Measurements from ENCODE around the gene PRRC2A.

Gene PRRC2A

GRCh38 chr6:31597006-31597405, 23.5 kb upstream of the PRRC2A start:
- no peak for DNase-seq (ENCODE audit: low read depth)
- H3K4me3 ChIP-seq (ENCODE audit: control insufficient read depth, low read depth, low read length), result no peak overlapping the region
- peak; percentile 43 for TF ChIP-seq CTCF (IDR thresholded peaks at IDR 0.05; ENCODE audit: control insufficient read depth, insufficient read depth, low read depth, low read length, missing control alignments)

- H3K4me3 ChIP-seq (ENCODE audit: control insufficient read depth, low read depth, low read length), result no peak overlapping the region
- TF ChIP-seq CTCF (IDR thresholded peaks at IDR 0.05; ENCODE audit: control insufficient read depth, insufficient read depth, low read depth, low read length, missing control alignments), result no peak
- no peak for DNase-seq (ENCODE audit: low read depth)
Measured at GRCh38 chr6:31607317-31607716, 13.2 kb upstream of the PRRC2A start.

GRCh38 chr6:31609519-31610406, 10.8 kb upstream of the PRRC2A start:
- no peak for DNase-seq (ENCODE audit: low read depth)
- no peak overlapping the region for H3K4me3 ChIP-seq (ENCODE audit: control insufficient read depth, low read depth, low read length)
- TF ChIP-seq CTCF (IDR thresholded peaks at IDR 0.05; ENCODE audit: control insufficient read depth, insufficient read depth, low read depth, low read length, missing control alignments), result no peak

- no peak overlapping the region for H3K4me3 ChIP-seq (ENCODE audit: control insufficient read depth, low read depth, low read length)
- TF ChIP-seq CTCF (IDR thresholded peaks at IDR 0.05; ENCODE audit: control insufficient read depth, insufficient read depth, low read depth, low read length, missing control alignments), result no peak
- DNase-seq (ENCODE audit: low read depth), result no peak
Measured at GRCh38 chr6:31610968-31611367, 9.5 kb upstream of the PRRC2A start.

- no peak for TF ChIP-seq CTCF (IDR thresholded peaks at IDR 0.05; ENCODE audit: control insufficient read depth, insufficient read depth, low read depth, low read length, missing control alignments)
- no peak for DNase-seq (ENCODE audit: low read depth)
- no peak overlapping the region for H3K4me3 ChIP-seq (ENCODE audit: control insufficient read depth, low read depth, low read length)
Measured at GRCh38 chr6:31614075-31614619, 6.4 kb upstream of the PRRC2A start.

GRCh38 chr6:31614684-31615578, 5.6 kb upstream of the PRRC2A start, which contains the start of gene AIF1:
Gene AIF1 (plus strand): TSS chr6:31615234. CDS start chr6:31615330, 96 bp downstream.
- no peak within 1 kb of the TSS for H3K4me3 ChIP-seq (ENCODE audit: control insufficient read depth, low read depth, low read length)
- no peak for TF ChIP-seq CTCF (IDR thresholded peaks at IDR 0.05; ENCODE audit: control insufficient read depth, insufficient read depth, low read depth, low read length, missing control alignments)
- no peak for DNase-seq (ENCODE audit: low read depth)
